PFSK-1 (cell line): ENCODE results near the gene GK2.

ENCODE experiments used
- POLR2AphosphoS5 ChIP-seq: IDR thresholded peaks from 2 replicates; pipeline ENCODE4 v1.6.1; 2012; ENCODE audit warnings: low read depth, mild to moderate bottlenecking, control low read depth, low read length, moderate library complexity
- SIN3A ChIP-seq: IDR thresholded peaks from 2 replicates; pipeline ENCODE4 v1.6.1; 2012; ENCODE audit warnings: mild to moderate bottlenecking, low read length, moderate library complexity, borderline replicate concordance; ENCODE audit not compliant: insufficient read depth
- TAF1 ChIP-seq: IDR thresholded peaks from 2 replicates; pipeline ENCODE4 v1.6.1; 2012; ENCODE audit warnings: low read length, control low read depth, borderline replicate concordance; ENCODE audit not compliant: insufficient read depth
- TF ChIP-seq, protein P1 (sequence below), 2 experiments: IDR thresholded peaks; 2 replicates each; pipeline versions ENCODE4 v1.6.1 to v1.8.0; 2011 to 2012; ENCODE audit warnings: low read depth in 2 of 2, low read length in 2 of 2, control low read depth in 1 of 2, inconsistent platforms in 1 of 2, mild to moderate bottlenecking in 1 of 2, moderate library complexity in 1 of 2; ENCODE audit not compliant: insufficient read depth in 1 of 2

GRCh38 chr4:79429113-79429903 is 21.3 kb upstream of the GK2 start:
- TF ChIP-seq POLR2AphosphoS5 (no peak), SIN3A (no peak), TAF1 (no peak)
- TF ChIP-seq, protein P1, sequence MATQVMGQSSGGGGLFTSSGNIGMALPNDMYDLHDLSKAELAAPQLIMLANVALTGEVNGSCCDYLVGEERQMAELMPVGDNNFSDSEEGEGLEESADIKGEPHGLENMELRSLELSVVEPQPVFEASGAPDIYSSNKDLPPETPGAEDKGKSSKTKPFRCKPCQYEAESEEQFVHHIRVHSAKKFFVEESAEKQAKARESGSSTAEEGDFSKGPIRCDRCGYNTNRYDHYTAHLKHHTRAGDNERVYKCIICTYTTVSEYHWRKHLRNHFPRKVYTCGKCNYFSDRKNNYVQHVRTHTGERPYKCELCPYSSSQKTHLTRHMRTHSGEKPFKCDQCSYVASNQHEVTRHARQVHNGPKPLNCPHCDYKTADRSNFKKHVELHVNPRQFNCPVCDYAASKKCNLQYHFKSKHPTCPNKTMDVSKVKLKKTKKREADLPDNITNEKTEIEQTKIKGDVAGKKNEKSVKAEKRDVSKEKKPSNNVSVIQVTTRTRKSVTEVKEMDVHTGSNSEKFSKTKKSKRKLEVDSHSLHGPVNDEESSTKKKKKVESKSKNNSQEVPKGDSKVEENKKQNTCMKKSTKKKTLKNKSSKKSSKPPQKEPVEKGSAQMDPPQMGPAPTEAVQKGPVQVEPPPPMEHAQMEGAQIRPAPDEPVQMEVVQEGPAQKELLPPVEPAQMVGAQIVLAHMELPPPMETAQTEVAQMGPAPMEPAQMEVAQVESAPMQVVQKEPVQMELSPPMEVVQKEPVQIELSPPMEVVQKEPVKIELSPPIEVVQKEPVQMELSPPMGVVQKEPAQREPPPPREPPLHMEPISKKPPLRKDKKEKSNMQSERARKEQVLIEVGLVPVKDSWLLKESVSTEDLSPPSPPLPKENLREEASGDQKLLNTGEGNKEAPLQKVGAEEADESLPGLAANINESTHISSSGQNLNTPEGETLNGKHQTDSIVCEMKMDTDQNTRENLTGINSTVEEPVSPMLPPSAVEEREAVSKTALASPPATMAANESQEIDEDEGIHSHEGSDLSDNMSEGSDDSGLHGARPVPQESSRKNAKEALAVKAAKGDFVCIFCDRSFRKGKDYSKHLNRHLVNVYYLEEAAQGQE (IDR thresholded peaks at IDR 0.05; ENCODE audit: insufficient read depth in 1 of 2, low read depth in 2 of 2, low read length in 2 of 2) = no peak
